Measurements from ENCODE around the gene NUAK2.
"Not testable (repeated sequence)": the region's sequence is repeated elsewhere in the genome, so short reads cannot be mapped to it uniquely, and the experiment has no call there.

NUAK2 gene

GRCh38 chr1:205321162-205321958 is at the start of gene NUAK2:
TSS of gene NUAK2 (minus strand) at chr1:205321745. CDS start at chr1:205321628, 117 bp downstream.
- peak; percentile 48 for DNase-seq

DNA sequence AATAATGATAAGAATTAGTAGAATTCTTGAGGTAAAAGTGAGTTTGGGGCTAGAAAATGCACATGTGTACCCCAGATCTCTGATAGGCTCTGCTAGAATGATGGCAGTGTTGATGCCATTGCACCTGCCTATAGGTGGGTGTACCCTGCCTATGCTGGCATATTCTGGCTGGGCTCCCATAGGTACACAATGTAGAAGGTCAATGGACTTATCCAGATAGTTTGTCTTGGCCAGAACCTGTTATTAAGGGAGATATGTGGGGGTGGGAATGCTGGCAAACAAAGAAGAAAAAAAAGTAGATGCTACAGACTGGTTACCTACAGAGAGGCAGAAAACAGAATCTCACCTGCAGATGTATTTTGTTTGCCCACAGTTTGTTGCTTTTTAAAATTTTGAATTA is 49.2 kb upstream of the NUAK2 start:
- no peak for DNase-seq

DNA sequence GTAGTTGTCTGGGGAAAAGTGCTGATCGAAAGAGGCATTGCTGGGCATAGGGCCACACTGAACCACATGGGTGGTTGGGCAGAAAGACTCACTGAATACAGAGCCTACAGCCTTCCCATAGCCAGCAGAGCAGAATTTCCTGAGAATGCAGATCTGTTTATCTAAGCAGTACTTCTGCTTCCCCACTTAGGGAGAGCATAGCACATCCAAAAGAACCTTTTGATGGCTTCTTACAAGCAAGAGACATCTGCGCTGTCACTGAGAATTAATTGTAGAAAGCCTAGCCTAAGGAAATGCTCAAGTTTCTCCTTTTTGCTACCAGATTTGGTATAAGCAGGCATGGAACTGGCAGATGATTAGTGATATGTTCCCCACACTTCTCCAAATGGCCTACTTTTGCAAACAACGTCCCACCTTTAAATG is 48.2 kb upstream of the NUAK2 start:
- DNase-seq: no peak

DNA sequence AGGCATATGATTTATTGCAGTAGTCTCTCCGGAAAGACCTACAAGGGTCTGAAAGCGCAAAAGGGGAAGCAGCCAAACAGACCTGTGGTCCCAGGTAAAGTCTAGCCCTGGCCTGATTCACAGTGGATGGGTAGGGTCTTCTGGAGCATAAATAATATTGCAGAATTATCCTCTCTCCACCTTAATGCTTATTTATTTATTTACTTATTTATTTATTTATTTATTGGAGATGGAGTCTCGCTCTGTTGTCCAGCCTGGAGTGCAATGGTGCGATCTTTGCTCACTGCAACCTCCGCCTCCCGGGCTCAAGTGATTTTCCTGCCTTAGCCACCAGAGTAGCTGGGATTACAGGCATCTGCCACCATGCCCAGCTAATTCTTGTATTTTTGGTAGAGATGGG is 46.9 kb upstream of the NUAK2 start:
- no peak for DNase-seq

GRCh38 chr1:205365945-205366463 is 44.5 kb upstream of the NUAK2 start:
- no peak for DNase-seq

GRCh38 chr1:205365086-205365485 is 43.5 kb upstream of the NUAK2 start:
- DNase-seq: not testable (repeated sequence)

- DNase-seq: no peak
Observed at GRCh38 chr1:205360891-205361290, 39.3 kb upstream of the NUAK2 start.

DNA sequence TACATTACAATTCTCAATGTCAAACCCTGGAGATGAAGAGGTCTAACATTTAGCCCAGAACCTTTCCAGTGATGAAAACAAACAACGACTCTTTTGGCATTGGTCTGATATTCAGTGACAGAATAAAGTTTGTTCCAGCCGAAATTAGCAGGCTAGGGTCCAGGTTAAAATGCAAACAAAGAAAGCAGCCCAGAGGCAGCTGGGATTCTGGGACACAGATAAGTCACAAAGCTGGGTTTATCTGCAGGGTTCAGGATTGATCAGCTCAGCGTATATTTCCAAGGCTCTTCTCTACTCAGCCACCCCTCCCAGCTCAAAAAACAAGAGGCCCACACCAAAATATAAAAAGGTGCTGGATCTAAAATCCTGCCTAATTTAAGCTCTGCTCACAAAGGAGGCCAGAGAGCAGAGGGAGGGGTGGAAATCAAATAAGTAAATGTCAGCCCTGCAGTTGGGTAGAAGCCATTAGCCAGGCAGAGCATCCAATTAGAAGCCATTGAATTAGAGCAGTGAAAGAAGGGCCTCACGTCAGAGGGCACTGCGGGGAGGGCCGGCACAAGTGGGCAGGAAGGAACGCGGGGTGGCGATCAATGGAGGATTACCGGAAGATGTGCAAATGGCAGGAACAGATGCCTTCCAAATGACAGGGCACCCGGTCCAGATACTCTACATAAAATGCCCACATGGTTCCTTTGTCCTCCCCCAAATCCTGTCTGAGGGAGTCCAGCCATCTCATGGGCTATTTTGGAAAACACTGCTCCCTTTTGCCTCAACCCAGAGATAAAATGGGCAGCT is 38.4 kb upstream of the NUAK2 start:
- DNase-seq: no peak

- no peak for DNase-seq
Observed at GRCh38 chr1:205358579-205358978, 37.0 kb upstream of the NUAK2 start.

DNA sequence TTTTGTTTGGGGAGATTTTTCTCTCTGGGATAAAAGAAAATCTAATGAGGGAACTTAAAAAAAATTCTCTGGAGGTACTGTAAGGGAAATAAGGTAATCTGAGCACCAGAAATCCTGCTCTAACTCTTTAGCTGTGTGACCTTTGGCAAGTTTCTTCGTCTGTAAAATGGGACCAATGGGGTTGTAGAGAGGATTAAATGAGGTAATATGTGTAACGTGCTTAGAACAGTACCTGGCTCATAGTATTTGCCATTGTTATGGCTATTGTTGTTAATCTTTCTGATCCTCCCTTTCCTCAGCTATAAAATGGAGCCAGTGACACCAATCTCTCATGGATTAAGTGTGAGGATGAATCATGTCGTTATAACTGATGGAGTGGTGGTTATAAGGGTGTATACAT is 36.0 kb upstream of the NUAK2 start:
- DNase-seq: no peak

DNA sequence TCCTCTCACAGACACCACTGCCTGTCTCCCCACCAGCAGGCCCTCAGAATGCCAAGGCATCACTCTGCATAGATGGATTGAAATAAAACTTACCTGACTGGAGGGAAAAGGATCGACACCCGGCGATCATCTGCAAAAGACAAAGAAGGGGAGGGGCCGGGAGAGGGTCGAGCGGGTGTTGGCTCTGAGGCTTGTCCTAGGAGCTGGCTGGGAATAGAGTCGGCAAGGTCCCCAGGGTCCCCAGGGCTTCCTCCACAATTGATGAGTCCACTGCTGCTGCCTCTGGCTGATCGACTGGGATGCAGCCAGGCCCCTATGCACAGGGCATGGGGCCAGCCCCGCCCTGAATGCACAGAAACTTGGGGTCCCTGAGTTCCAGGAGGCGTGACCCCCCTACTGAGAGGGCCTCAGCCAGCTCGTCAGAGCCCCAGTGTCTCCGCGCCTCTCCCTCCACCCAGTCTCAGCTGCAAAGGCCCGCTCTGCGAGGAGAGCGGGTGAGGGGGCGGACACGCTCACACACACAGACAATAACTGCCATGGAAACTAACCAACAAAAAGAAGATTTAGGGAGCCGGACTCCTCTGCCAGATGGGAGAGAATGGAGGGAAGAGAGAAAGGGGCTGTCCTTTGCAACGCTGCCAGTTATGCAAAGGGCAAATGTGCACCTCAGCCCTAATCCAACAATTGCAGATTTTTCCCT is 35.0 kb upstream of the NUAK2 start, which contains the start of gene KLHDC8A:
TSS of gene KLHDC8A (minus strand) at position 483 of the 700 bp plus-strand sequence. CDS start 13,318 bp downstream, outside the sequence.
- DNase-seq: no peak

DNA sequence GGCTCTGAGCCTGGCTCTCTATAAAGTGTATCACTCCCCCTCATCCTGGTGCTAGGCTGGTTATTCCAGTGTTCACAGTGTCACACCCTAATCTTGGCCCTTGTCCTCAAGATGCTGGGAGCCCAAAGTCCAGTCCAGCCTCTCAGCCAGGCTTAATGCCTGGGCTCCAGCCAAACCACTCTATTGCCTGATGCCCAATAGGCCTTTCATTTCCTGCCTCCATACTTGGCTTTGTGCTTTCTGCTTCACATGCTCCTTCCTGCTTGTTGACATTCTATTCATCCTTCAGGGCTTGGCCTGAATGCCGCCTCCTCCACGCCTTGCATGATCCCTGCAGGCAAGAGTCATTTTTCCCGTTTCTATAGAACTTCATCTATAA is 33.5 kb upstream of the NUAK2 start:
- no peak for DNase-seq

GRCh38 chr1:205354259-205355074 is 32.9 kb upstream of the NUAK2 start:
- peak; percentile 34 for DNase-seq

- no peak for DNase-seq
Observed at GRCh38 chr1:205353612-205354011, 32.1 kb upstream of the NUAK2 start.

GRCh38 chr1:205353191-205353590 is 31.6 kb upstream of the NUAK2 start:
- DNase-seq: no peak

GRCh38 chr1:205351984-205352713 is 30.6 kb upstream of the NUAK2 start:
- peak; percentile 27 for DNase-seq

GRCh38 chr1:205350691-205351141 is 29.2 kb upstream of the NUAK2 start:
- no peak for DNase-seq

DNA sequence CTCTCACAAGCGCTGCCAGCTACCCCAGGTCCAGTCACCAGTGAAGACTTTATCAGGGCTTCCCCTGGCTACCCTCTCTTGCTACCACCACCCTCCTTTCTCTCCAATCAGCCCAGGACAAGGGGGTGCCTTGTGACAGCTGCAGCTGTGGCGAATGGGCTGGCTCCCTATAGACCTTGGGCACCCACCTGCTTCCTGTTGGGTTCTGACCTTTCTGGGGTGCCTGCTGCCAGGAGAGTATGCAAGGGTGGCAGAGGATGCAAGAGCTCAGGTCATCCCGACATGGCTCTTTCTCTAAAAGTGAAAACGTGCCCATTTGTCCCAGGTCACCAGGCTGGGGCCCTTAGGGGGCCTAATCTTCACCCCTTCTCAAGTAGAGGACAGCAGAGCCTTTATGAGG is 28.6 kb upstream of the NUAK2 start:
- no peak for DNase-seq

GRCh38 chr1:205348554-205349487 is 27.3 kb upstream of the NUAK2 start:
- no peak for DNase-seq

DNA sequence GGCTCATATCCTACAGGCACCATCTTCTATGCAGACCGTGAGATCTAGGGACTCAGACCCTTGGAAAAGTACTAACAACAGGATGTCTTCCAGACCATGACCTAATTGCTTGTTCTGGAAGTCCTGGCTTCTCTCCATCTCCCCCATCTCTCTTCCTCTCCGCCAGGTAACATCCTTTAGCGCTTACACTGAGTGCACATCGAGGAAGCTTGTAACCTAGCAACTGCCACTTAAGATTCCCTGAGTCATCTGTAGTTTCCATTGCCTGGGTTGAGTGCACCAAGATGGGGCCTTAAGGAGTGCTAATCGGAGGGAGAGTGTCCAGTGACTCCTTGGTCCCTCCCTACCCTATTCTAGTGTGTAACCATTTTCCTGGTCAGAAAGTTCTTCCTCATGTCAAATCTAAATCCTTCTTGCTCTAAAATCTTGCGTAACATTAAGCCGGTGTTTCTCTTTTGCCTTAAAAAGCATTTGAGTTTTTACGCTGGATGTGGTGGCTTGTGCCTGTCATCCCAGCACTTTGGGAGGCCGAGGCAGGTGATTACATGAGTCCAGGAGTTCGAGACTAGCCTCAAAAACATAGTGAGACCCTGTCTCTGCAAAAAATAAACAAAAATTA is 25.5 kb upstream of the NUAK2 start:
- no peak for DNase-seq
